ENCODE results near the gene ZNF692. TPM values are rescaled to one million over a fixed set of nuclear protein-coding genes. Genes with fewer than 3 reads are reported as not detected.
"Not testable (repeated sequence)": the region's sequence is repeated elsewhere in the genome, so short reads cannot be mapped to it uniquely, and the experiment has no call there.

Gene ZNF692
- total RNA-seq, 1 experiment from 2014 or later, result 11.1 TPM

GRCh38 chr1:248810000-248810726 lies 48.7 kb downstream of the ZNF692 start:
- peaks cover 8% of the 10 kb centered on the region for H3K4me1 ChIP-seq (replicated peaks)
- H3K27ac ChIP-seq, result no peak overlapping the region
- H3K27me3 ChIP-seq (replicated peaks), result no peaks in the 10 kb centered on the region
- DNase-seq (ENCODE audit: low read depth in 1 of 2, low spot score in 2 of 2), result peak in 1 of 2 experiments; percentile 24
- H3K9me3 ChIP-seq (replicated peaks), result no peaks in the 10 kb centered on the region
- H3K36me3 ChIP-seq, result peaks cover 46% of the 10 kb centered on the region
- H3K4me3 ChIP-seq, result no peak overlapping the region

- Histone ChIP-seq H3K36me3 (peaks cover 34% of the 10 kb centered on the region), H3K4me3 (no peak overlapping the region), H3K4me1 (replicated peaks) (peaks cover 8% of the 10 kb centered on the region), H3K27me3 (replicated peaks) (no peaks in the 10 kb centered on the region), H3K27ac (no peak overlapping the region), H3K9me3 (replicated peaks) (no peaks in the 10 kb centered on the region)
- no peak for DNase-seq (ENCODE audit: low read depth in 1 of 2, low spot score in 2 of 2)
Observed at GRCh38 chr1:248808876-248809275, 50.0 kb downstream of the ZNF692 start.

- Histone ChIP-seq H3K36me3 (peaks cover 17% of the 10 kb centered on the region), H3K9me3 (replicated peaks) (no peaks in the 10 kb centered on the region), H3K4me1 (replicated peaks) (peaks cover 8% of the 10 kb centered on the region), H3K4me3 (no peak overlapping the region), H3K27ac (no peak overlapping the region), H3K27me3 (replicated peaks) (no peaks in the 10 kb centered on the region)
- peak in 1 of 2 experiments; percentile 28 for DNase-seq (ENCODE audit: low read depth in 1 of 2, low spot score in 2 of 2)
Observed at GRCh38 chr1:248807067-248807737, 51.7 kb downstream of the ZNF692 start.

- Histone ChIP-seq H3K9me3 (replicated peaks) (no peaks in the 10 kb centered on the region), H3K36me3 (peaks cover 4% of the 10 kb centered on the region), H3K27me3 (replicated peaks) (no peaks in the 10 kb centered on the region), H3K4me1 (replicated peaks) (peaks cover 5% of the 10 kb centered on the region), H3K27ac (no peak overlapping the region), H3K4me3 (no peak overlapping the region)
- peak in 1 of 2 experiments; percentile 5 for DNase-seq (ENCODE audit: low read depth in 1 of 2, low spot score in 2 of 2)
Observed at GRCh38 chr1:248805876-248806275, 53.0 kb downstream of the ZNF692 start.

GRCh38 chr1:248804771-248805681 lies 53.9 kb downstream of the ZNF692 start:
- Histone ChIP-seq H3K27me3 (replicated peaks) (no peaks in the 10 kb centered on the region), H3K4me3 (no peak overlapping the region), H3K27ac (no peak overlapping the region), H3K9me3 (replicated peaks) (no peaks in the 10 kb centered on the region), H3K36me3 (no peaks in the 10 kb centered on the region; the same call in 1 of the 2 replicates), H3K4me1 (replicated peaks) (no peaks in the 10 kb centered on the region)
- DNase-seq (ENCODE audit: low read depth in 1 of 2, low spot score in 2 of 2), result peak in 1 of 2 experiments; percentile 26

- not testable (repeated sequence) for H3K27ac ChIP-seq; H3K4me3 ChIP-seq; H3K9me3 ChIP-seq (replicated peaks); DNase-seq (ENCODE audit: low read depth in 1 of 2, low spot score in 2 of 2); H3K36me3 ChIP-seq; H3K4me1 ChIP-seq (replicated peaks); H3K27me3 ChIP-seq (replicated peaks)
Observed at GRCh38 chr1:248803501-248803900, 55.4 kb downstream of the ZNF692 start.

GRCh38 chr1:248802454-248802853 lies 56.4 kb downstream of the ZNF692 start:
- DNase-seq (ENCODE audit: low read depth in 1 of 2, low spot score in 2 of 2), result no peak
- Histone ChIP-seq H3K27me3 (replicated peaks) (no peaks in the 10 kb centered on the region), H3K36me3 (no peaks in the 10 kb centered on the region; the same call in 1 of the 2 replicates), H3K4me1 (replicated peaks) (no peaks in the 10 kb centered on the region), H3K27ac (no peak overlapping the region), H3K4me3 (no peak overlapping the region), H3K9me3 (replicated peaks) (no peaks in the 10 kb centered on the region)

- Histone ChIP-seq H3K4me1 (replicated peaks) (no peaks in the 10 kb centered on the region), H3K27ac (no peak overlapping the region), H3K36me3 (no peaks in the 10 kb centered on the region), H3K9me3 (replicated peaks) (no peaks in the 10 kb centered on the region), H3K27me3 (replicated peaks) (no peaks in the 10 kb centered on the region), H3K4me3 (no peak overlapping the region)
- no peak for DNase-seq (ENCODE audit: low read depth in 1 of 2, low spot score in 2 of 2)
Observed at GRCh38 chr1:248800459-248800858, 58.4 kb downstream of the ZNF692 start.

Other genes with a start within 250 kb of the ZNF692 start
- not detected in 2 replicates for gene OR2T11, start 224.0 kb downstream of the ZNF692 start, total RNA-seq (2014; rRNA removed; shearing (Covaris generic))
- not detected in 2 replicates for gene OR2T35, start 213.8 kb downstream of the ZNF692 start, total RNA-seq (2014; rRNA removed; shearing (Covaris generic))
- gene OR2T27, start 203.6 kb downstream of the ZNF692 start, total RNA-seq (2014; rRNA removed; shearing (Covaris generic)), result not detected in 2 replicates
- not detected in 2 replicates for gene OR14I1, start 156.3 kb downstream of the ZNF692 start, total RNA-seq (2014; rRNA removed; shearing (Covaris generic))
- gene LYPD8, start 103.3 kb downstream of the ZNF692 start, total RNA-seq (2014; rRNA removed; shearing (Covaris generic)), result not detected in 2 replicates
- gene SH3BP5L, start 33.2 kb downstream of the ZNF692 start, total RNA-seq (2014; rRNA removed; shearing (Covaris generic)), result 26.1 and 34.1 TPM in 2 replicates
- gene ZNF672, start 20.9 kb downstream of the ZNF692 start, total RNA-seq (2014; rRNA removed; shearing (Covaris generic)), result 23.1 and 27.7 TPM in 2 replicates
- gene PGBD2, start 47.1 kb upstream of the ZNF692 start, total RNA-seq (2014; rRNA removed; shearing (Covaris generic)), result 2.6 and 5.9 TPM in 2 replicates